ENCODE measurements around the gene MAFF.
"Not testable (repeated sequence)": the region's sequence is repeated elsewhere in the genome, so short reads cannot be mapped to it uniquely, and the experiment has no call there.

MAFF gene

GRCh38 chr22:38170469-38170868, 31.3 kb upstream of the MAFF start:
- Histone ChIP-seq H3K36me3 (ENCODE audit: insufficient read depth, low read length) (no peaks in the 10 kb centered on the region), H3K9me3 (replicated peaks; ENCODE audit: low read length) (no peaks in the 10 kb centered on the region), H3K4me3 (ENCODE audit: low read length) (no peak overlapping the region), H3K4me1 (ENCODE audit: control insufficient read depth, insufficient read depth, low read length) (peaks cover 34% of the 10 kb centered on the region), H3K27me3 (ENCODE audit: control insufficient read depth, insufficient read depth, low read length) (no peaks in the 10 kb centered on the region), H3K9ac (ENCODE audit: low read depth, low read length) (no peak overlapping the region), H3K4me2 (ENCODE audit: low read length) (no peak overlapping the region)

DNA sequence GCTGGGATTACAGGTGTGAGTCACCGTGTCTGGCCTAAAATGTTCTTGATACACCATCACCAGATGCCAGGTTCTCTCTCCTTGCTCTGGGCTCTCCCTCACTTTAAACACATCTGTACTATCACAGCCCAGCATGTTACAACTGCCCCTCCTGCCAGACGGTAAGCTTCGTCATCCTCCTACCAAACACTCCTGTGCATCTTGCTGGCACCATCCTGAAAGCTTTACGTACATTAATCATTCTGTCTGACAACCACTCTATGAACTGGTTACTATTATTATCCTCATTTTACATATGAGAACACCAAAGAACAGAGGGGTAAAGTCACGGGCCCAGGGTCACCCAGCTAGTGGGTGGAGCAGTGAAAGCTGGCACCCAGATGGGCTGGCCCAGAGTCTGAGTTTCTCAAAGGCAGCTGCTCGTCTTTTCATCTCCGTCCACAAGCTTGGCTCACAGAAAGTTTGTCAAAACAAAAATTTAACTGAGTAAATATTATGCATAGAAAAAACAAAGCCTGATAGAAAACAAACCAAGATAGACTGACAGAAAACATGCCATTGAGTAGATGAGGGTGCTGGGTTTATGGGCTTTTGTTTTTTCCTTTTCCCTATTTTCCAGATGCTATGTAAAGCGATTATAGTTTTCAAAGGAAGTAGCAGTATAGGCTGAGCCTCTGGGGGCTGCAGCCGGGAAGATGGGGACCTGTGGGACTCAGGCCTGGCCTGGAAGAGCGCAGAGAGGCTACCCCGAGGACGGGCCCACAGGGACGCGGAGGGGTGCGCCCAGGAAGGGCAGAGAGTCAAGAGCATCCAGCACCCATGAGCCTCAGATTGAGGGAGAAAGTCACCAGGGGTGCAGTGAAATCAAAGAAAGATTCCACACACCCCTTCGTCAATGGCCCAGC, 29.6 kb upstream of the MAFF start:
- Histone ChIP-seq H3K4me2 (ENCODE audit: low read length) (peak overlapping the region; percentile 39), H3K4me3 (ENCODE audit: low read length) (no peak overlapping the region), H3K36me3 (ENCODE audit: insufficient read depth, low read length) (no peaks in the 10 kb centered on the region), H3K9me3 (replicated peaks; ENCODE audit: low read length) (no peaks in the 10 kb centered on the region), H3K4me1 (ENCODE audit: control insufficient read depth, insufficient read depth, low read length) (peaks cover 42% of the 10 kb centered on the region), H3K27me3 (ENCODE audit: control insufficient read depth, insufficient read depth, low read length) (no peaks in the 10 kb centered on the region), H3K9ac (ENCODE audit: low read depth, low read length) (peak overlapping the region; percentile 43)

DNA sequence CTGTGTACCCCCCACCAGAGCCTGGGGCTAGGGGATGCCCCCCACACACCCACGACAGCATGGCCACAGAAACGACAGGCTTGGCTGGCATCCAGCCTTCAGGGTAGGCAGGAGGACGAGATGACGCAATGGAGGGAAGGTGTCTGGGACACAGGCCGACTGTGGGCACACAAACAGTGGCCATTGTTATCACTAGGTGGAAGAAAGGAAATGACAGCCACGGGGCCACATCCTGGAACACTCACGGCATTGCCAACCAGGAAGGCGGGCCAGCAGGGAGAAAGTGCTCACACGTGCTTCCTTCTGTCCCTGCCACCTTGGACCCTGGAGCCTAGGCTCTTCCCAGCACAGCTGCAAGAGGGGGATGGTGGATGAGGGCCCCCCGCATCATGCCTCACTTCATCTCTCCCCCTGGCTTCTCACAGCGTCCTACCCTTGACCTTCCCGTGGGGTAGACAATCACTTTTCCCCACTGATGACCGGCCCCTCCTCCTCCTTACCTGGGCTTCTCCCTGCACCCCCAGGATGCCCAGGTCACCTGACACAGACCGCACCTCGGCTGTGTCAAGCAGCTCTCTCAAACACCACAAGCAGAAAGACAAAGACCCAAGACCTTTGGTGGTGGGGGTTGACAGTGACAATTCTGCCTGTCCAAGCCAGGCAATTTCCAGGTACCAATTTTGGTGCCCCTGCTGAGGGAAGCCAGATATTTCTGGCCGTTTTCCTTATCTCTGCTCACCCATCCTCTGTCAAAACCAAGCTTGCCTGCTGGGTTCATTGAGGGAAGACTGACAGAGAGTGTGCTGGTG, 28.8 kb upstream of the MAFF start:
- Histone ChIP-seq H3K4me2 (ENCODE audit: low read length) (peak overlapping the region; percentile 39), H3K36me3 (ENCODE audit: insufficient read depth, low read length) (no peaks in the 10 kb centered on the region), H3K4me1 (ENCODE audit: control insufficient read depth, insufficient read depth, low read length) (peaks cover 45% of the 10 kb centered on the region), H3K9ac (ENCODE audit: low read depth, low read length) (peak overlapping the region; percentile 43), H3K4me3 (ENCODE audit: low read length) (peak overlapping the region; percentile 10), H3K9me3 (replicated peaks; ENCODE audit: low read length) (no peaks in the 10 kb centered on the region), H3K27me3 (ENCODE audit: control insufficient read depth, insufficient read depth, low read length) (no peaks in the 10 kb centered on the region)

GRCh38 chr22:38173641-38173906, 28.2 kb upstream of the MAFF start:
- Histone ChIP-seq H3K4me1 (ENCODE audit: control insufficient read depth, insufficient read depth, low read length) (peaks cover 51% of the 10 kb centered on the region), H3K27me3 (ENCODE audit: control insufficient read depth, insufficient read depth, low read length) (no peaks in the 10 kb centered on the region), H3K9me3 (replicated peaks; ENCODE audit: low read length) (no peaks in the 10 kb centered on the region), H3K9ac (ENCODE audit: low read depth, low read length) (no peak overlapping the region), H3K4me3 (ENCODE audit: low read length) (no peak overlapping the region), H3K4me2 (ENCODE audit: low read length) (no peak overlapping the region), H3K36me3 (ENCODE audit: insufficient read depth, low read length) (no peaks in the 10 kb centered on the region)

DNA sequence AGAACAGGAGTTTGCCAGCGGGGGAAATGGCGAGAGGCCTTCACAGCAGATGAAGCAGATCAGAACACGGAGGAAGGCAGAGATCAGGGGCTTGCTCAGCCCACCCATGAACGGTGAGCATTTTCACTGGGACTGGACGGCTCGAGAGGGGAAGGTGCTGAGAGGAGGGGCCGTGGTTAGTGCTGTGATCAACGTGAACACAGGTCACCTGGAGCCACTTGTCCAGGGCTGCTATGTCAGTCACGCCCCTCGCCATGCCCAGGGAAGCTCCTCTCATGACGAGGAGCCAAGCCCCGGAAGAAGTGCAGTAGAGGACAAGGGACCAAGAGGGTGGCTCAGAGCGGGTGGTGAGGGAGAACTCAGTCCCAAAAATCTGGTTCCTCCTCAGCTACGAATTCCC, 27.2 kb upstream of the MAFF start:
- no peaks in the 10 kb centered on the region for H3K9me3 ChIP-seq (replicated peaks; ENCODE audit: low read length)
- H3K4me2 ChIP-seq (ENCODE audit: low read length), result no peak overlapping the region
- no peaks in the 10 kb centered on the region for H3K36me3 ChIP-seq (ENCODE audit: insufficient read depth, low read length)
- no peak overlapping the region for H3K9ac ChIP-seq (ENCODE audit: low read depth, low read length)
- H3K4me3 ChIP-seq (ENCODE audit: low read length), result no peak overlapping the region
- H3K27me3 ChIP-seq (ENCODE audit: control insufficient read depth, insufficient read depth, low read length), result no peaks in the 10 kb centered on the region
- H3K4me1 ChIP-seq (ENCODE audit: control insufficient read depth, insufficient read depth, low read length), result peaks cover 59% of the 10 kb centered on the region

GRCh38 chr22:38175206-38176118, 26.3 kb upstream of the MAFF start:
- Histone ChIP-seq H3K4me1 (ENCODE audit: control insufficient read depth, insufficient read depth, low read length) (peaks cover 67% of the 10 kb centered on the region), H3K9ac (ENCODE audit: low read depth, low read length) (peak overlapping the region; percentile 68), H3K36me3 (ENCODE audit: insufficient read depth, low read length) (no peaks in the 10 kb centered on the region), H3K9me3 (replicated peaks; ENCODE audit: low read length) (no peaks in the 10 kb centered on the region), H3K27me3 (ENCODE audit: control insufficient read depth, insufficient read depth, low read length) (no peaks in the 10 kb centered on the region), H3K4me3 (ENCODE audit: low read length) (no peak overlapping the region), H3K4me2 (ENCODE audit: low read length) (peak overlapping the region; percentile 42)

DNA sequence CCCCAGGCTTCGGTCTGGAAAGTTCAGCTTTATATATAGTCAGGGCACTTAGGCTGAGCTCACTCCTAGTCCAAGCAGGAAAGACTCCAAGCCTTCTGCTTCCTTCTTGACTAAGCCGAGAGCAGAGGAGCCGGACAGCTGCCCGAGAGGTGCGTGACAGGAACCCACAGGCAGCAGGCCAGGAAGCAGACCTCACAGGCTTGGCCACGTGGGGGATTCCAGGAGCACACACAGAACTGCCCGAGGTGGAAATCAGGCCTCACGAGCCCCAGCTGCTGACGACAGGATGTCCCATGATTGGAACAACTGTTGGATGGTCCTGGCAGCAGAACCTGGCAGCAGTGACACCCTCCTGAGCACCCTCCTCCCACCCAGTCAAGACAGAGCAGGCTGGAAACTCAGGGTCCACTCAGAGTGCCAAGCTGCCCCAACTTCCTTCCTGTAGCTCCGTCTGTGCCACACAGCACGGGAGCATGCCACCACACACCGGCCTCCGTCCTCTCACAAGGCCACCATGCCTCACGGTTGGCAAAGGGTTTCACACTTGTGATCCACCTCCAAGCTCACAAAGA, 25.5 kb upstream of the MAFF start:
- no peak overlapping the region for H3K4me3 ChIP-seq (ENCODE audit: low read length)
- H3K36me3 ChIP-seq (ENCODE audit: insufficient read depth, low read length), result no peaks in the 10 kb centered on the region
- H3K9ac ChIP-seq (ENCODE audit: low read depth, low read length), result peak overlapping the region; percentile 68
- peaks cover 75% of the 10 kb centered on the region for H3K4me1 ChIP-seq (ENCODE audit: control insufficient read depth, insufficient read depth, low read length)
- no peaks in the 10 kb centered on the region for H3K9me3 ChIP-seq (replicated peaks; ENCODE audit: low read length)
- no peaks in the 10 kb centered on the region for H3K27me3 ChIP-seq (ENCODE audit: control insufficient read depth, insufficient read depth, low read length)
- H3K4me2 ChIP-seq (ENCODE audit: low read length), result peak overlapping the region; percentile 42

GRCh38 chr22:38177044-38177443, 24.8 kb upstream of the MAFF start:
- H3K4me1 ChIP-seq (ENCODE audit: control insufficient read depth, insufficient read depth, low read length), result peaks cover 76% of the 10 kb centered on the region
- no peak overlapping the region for H3K4me3 ChIP-seq (ENCODE audit: low read length)
- H3K27me3 ChIP-seq (ENCODE audit: control insufficient read depth, insufficient read depth, low read length), result no peaks in the 10 kb centered on the region
- H3K36me3 ChIP-seq (ENCODE audit: insufficient read depth, low read length), result no peaks in the 10 kb centered on the region
- no peaks in the 10 kb centered on the region for H3K9me3 ChIP-seq (replicated peaks; ENCODE audit: low read length)
- peak overlapping the region; percentile 54 for H3K9ac ChIP-seq (ENCODE audit: low read depth, low read length)
- no peak overlapping the region for H3K4me2 ChIP-seq (ENCODE audit: low read length)

- H3K9me3 ChIP-seq (replicated peaks; ENCODE audit: low read length); H3K27me3 ChIP-seq (ENCODE audit: control insufficient read depth, insufficient read depth, low read length); H3K4me3 ChIP-seq (ENCODE audit: low read length); H3K36me3 ChIP-seq (ENCODE audit: insufficient read depth, low read length): not testable (repeated sequence)
- H3K9ac ChIP-seq (ENCODE audit: low read depth, low read length), result peak overlapping the region; percentile 68
- H3K4me1 ChIP-seq (ENCODE audit: control insufficient read depth, insufficient read depth, low read length), result peaks cover 73% of the 10 kb centered on the region
- H3K4me2 ChIP-seq (ENCODE audit: low read length), result peak overlapping the region; percentile 47
Observed at GRCh38 chr22:38177571-38177925, 24.2 kb upstream of the MAFF start.

GRCh38 chr22:38177926-38178604, 23.7 kb upstream of the MAFF start:
- H3K27me3 ChIP-seq (ENCODE audit: control insufficient read depth, insufficient read depth, low read length), result no peaks in the 10 kb centered on the region
- H3K9me3 ChIP-seq (replicated peaks; ENCODE audit: low read length), result no peaks in the 10 kb centered on the region
- peaks cover 68% of the 10 kb centered on the region for H3K4me1 ChIP-seq (ENCODE audit: control insufficient read depth, insufficient read depth, low read length)
- peak overlapping the region; percentile 68 for H3K9ac ChIP-seq (ENCODE audit: low read depth, low read length)
- no peaks in the 10 kb centered on the region for H3K36me3 ChIP-seq (ENCODE audit: insufficient read depth, low read length)
- no peak overlapping the region for H3K4me3 ChIP-seq (ENCODE audit: low read length)
- peak overlapping the region; percentile 47 for H3K4me2 ChIP-seq (ENCODE audit: low read length)

GRCh38 chr22:38178605-38178937, 23.2 kb upstream of the MAFF start:
- not testable (repeated sequence) for H3K36me3 ChIP-seq (ENCODE audit: insufficient read depth, low read length); H3K4me3 ChIP-seq (ENCODE audit: low read length); H3K27me3 ChIP-seq (ENCODE audit: control insufficient read depth, insufficient read depth, low read length); H3K9ac ChIP-seq (ENCODE audit: low read depth, low read length); H3K9me3 ChIP-seq (replicated peaks; ENCODE audit: low read length); H3K4me2 ChIP-seq (ENCODE audit: low read length)
- peaks cover 63% of the 10 kb centered on the region for H3K4me1 ChIP-seq (ENCODE audit: control insufficient read depth, insufficient read depth, low read length)

Data from skeletal muscle satellite cell (primary cell).